HG03469 (cell line): ENCODE measurements around the gene PLBD1.

ENCODE experiments used
- ATAC-seq: cut with Tn5 transposase; IDR thresholded peaks from one replicate; pipeline ENCODE4 v1.9.1; 2021; ENCODE audit warnings: mild to moderate bottlenecking, moderate library complexity, moderate number of reproducible peaks; ENCODE audit not compliant: unreplicated experiment

The PLBD1 gene

GRCh38 chr12:14567351-14568162, at the start of gene PLBD1:
Gene PLBD1, minus strand, starts transcription at chr12:14567883. Its CDS starts 187 bp downstream, at chr12:14567696.
- no peak for ATAC-seq

- ATAC-seq, result peak; percentile 35
Observed at GRCh38 chr12:14614704-14615121, 47.0 kb upstream of the PLBD1 start.

- ATAC-seq, result peak; percentile 93
Observed at GRCh38 chr12:14613718-14614117, 46.0 kb upstream of the PLBD1 start.

- ATAC-seq, result no peak
Observed at GRCh38 chr12:14612898-14613445, 45.3 kb upstream of the PLBD1 start.

GRCh38 chr12:14612250-14612649, 44.6 kb upstream of the PLBD1 start:
- no peak for ATAC-seq

GRCh38 chr12:14611640-14612203, 44.0 kb upstream of the PLBD1 start:
- no peak for ATAC-seq

GRCh38 chr12:14607568-14607967, 39.9 kb upstream of the PLBD1 start:
- ATAC-seq, result no peak

- no peak for ATAC-seq
Observed at GRCh38 chr12:14605401-14605989, 37.8 kb upstream of the PLBD1 start.

- no peak for ATAC-seq
Observed at GRCh38 chr12:14601692-14602478, 34.2 kb upstream of the PLBD1 start.

GRCh38 chr12:14597480-14597879, 29.8 kb upstream of the PLBD1 start:
- no peak for ATAC-seq

- ATAC-seq, result no peak
Observed at GRCh38 chr12:14591719-14592118, 24.0 kb upstream of the PLBD1 start.

GRCh38 chr12:14589169-14590004, 21.7 kb upstream of the PLBD1 start:
- ATAC-seq, result no peak

GRCh38 chr12:14588571-14588970, 20.9 kb upstream of the PLBD1 start:
- no peak for ATAC-seq

GRCh38 chr12:14578646-14579045, 11.0 kb upstream of the PLBD1 start:
- ATAC-seq, result no peak

- ATAC-seq, result peak; percentile 71
Observed at GRCh38 chr12:14577344-14577743, 9.7 kb upstream of the PLBD1 start.

GRCh38 chr12:14576896-14577295, 9.2 kb upstream of the PLBD1 start:
- ATAC-seq, result no peak

GRCh38 chr12:14575585-14575984, 7.9 kb upstream of the PLBD1 start:
- no peak for ATAC-seq

GRCh38 chr12:14573118-14573517, 5.4 kb upstream of the PLBD1 start:
- ATAC-seq, result no peak

GRCh38 chr12:14572401-14572800, 4.7 kb upstream of the PLBD1 start:
- ATAC-seq, result no peak

- no peak for ATAC-seq
Observed at GRCh38 chr12:14571779-14572178, 4.1 kb upstream of the PLBD1 start.
